OCI-LY7 (cell line): Measurements from ENCODE around the gene MUC22. TPM values are rescaled to one million over a fixed set of nuclear protein-coding genes. Genes with fewer than 3 reads are reported as not detected.
"Not testable (repeated sequence)": the region's sequence is repeated elsewhere in the genome, so short reads cannot be mapped to it uniquely, and the experiment has no call there.

ENCODE experiments used
- BruUV-seq: library from RNA; stranded (reverse); fragments of 400-500 nt; replicated peaks from 2 replicates; lab custom pipeline; 2021; lab: Mats Ljungman, UMichigan
- CTCF ChIA-PET: fragments of 300-600 bp; sonication (Branson Sonifier 250); formaldehyde crosslinking; loops from one replicate; lab custom pipeline; 2022; ENCODE audit warnings: antibody characterized with exemption; ENCODE audit not compliant: unreplicated experiment; lab: Charles Lee
- POLR2A ChIA-PET: fragments of 300-600 bp; sonication (Branson Sonifier 250); formaldehyde crosslinking; loops from one replicate; lab custom pipeline; 2022; ENCODE audit warnings: antibody characterized with exemption; lab: Charles Lee
- DNase-seq: peaks from one replicate; pipeline ENCODE4 v3.0.0-alpha.2; 2015; ENCODE audit warnings: low spot score
- H2AFZ ChIP-seq: fragments of 200-600 bp; sonication (generic), shearing (Covaris generic); 2 replicates; pipeline ENCODE4 v1.6.1; 2014; ENCODE audit warnings: mild to moderate bottlenecking, antibody characterized with exemption, low read length, moderate library complexity
- H3K27ac ChIP-seq: fragments of 200-600 bp; sonication (generic); 2 replicates; pipeline ENCODE4 v1.5.1; 2014; ENCODE audit warnings: mixed run types, low read depth, mild to moderate bottlenecking, moderate library complexity, low read length, inconsistent platforms; ENCODE audit not compliant: poor library complexity, severe bottlenecking
- H3K36me3 ChIP-seq: fragments of 200-600 bp; sonication (generic); 2 replicates; pipeline ENCODE4 v1.6.1; 2014; ENCODE audit warnings: mild to moderate bottlenecking, antibody characterized with exemption, low read length, moderate library complexity, mixed read lengths; ENCODE audit not compliant: insufficient read depth
- H3K4me1 ChIP-seq: fragments of 200-600 bp; sonication (generic); 2 replicates; pipeline ENCODE4 v1.5.1; 2014; ENCODE audit warnings: mild to moderate bottlenecking, low read length; ENCODE audit not compliant: insufficient read depth, poor library complexity, severe bottlenecking
- H3K4me2 ChIP-seq: fragments of 200-600 bp; sonication (generic); 2 replicates; pipeline ENCODE4 v1.6.1; 2014; ENCODE audit warnings: mild to moderate bottlenecking, low read length
- H3K4me3 ChIP-seq: fragments of 200-600 bp; sonication (generic); 2 replicates; pipeline ENCODE4 v1.5.1; 2014; ENCODE audit warnings: mild to moderate bottlenecking, low read depth, low read length; ENCODE audit not compliant: poor library complexity, severe bottlenecking
- H3K79me2 ChIP-seq: fragments of 200-600 bp; sonication (generic); 2 replicates; pipeline ENCODE4 v1.6.1; 2016; ENCODE audit warnings: low read depth, mild to moderate bottlenecking, low read length, moderate library complexity, mixed read lengths; ENCODE audit not compliant: insufficient read depth
- H3K9me2 ChIP-seq: fragments of 200-600 bp; sonication (generic); 2 replicates; pipeline ENCODE4 v1.6.1; 2016; ENCODE audit warnings: mild to moderate bottlenecking, low read length, mixed read lengths; ENCODE audit not compliant: insufficient read depth
- H3K9me3 ChIP-seq: fragments of 200-600 bp; sonication (generic); 2 replicates; pipeline ENCODE4 v1.6.1; 2014; ENCODE audit warnings: mild to moderate bottlenecking, mixed run types, low read length, mixed read lengths
- H4K20me1 ChIP-seq: fragments of 200-600 bp; sonication (generic); 2 replicates; pipeline ENCODE4 v1.6.1; 2014; ENCODE audit warnings: mild to moderate bottlenecking, antibody characterized with exemption, low read length, moderate library complexity, mixed read lengths; ENCODE audit not compliant: insufficient read depth
- CTCF ChIP-seq: fragments of 200-600 bp; sonication (generic); conservative IDR thresholded peaks from 2 replicates; pipeline ENCODE4 v1.5.1; 2014; ENCODE audit warnings: mild to moderate bottlenecking, antibody characterized with exemption, low read length, moderate library complexity, mixed read lengths
- EZH2phosphoT487 ChIP-seq: fragments of 200-600 bp; sonication (generic); IDR thresholded peaks from 2 replicates; pipeline ENCODE4 v1.6.1; 2018; ENCODE audit warnings: low read depth, borderline replicate concordance, mild to moderate bottlenecking, mixed run types, antibody characterized with exemption, low read length, moderate library complexity, mixed read lengths
- intact Hi-C: fragments of 100-400 bp; cut with micrococcal nuclease; formaldehyde crosslinking; loops from one replicate; pipeline ENCODE4 v1.10.0; 2022; ENCODE audit not compliant: unreplicated experiment
- total RNA-seq, 2 experiments: library from RNA; depleted of rRNA in 1 of 2; stranded (reverse); fragments of >200 nt in 1 of 2; shearing (Covaris generic) in 1 of 2; gene quantifications; 2 replicates each; pipeline ENCODE4 v1.2.3, GENCODE V29; 2014 to 2022

Gene MUC22
- total RNA-seq, 2 experiments from 2014 or later, result not detected

GRCh38 chr6:30998785-30999184 lies 11.5 kb upstream of the MUC22 start:
- POLR2A ChIA-PET, result no interaction called here
- no peak overlapping the region for H2AFZ ChIP-seq
- CTCF ChIA-PET, result no interaction called here
- no peak overlapping the region for H3K27ac ChIP-seq
- H3K4me1 ChIP-seq, result no peaks in the 10 kb centered on the region
- H3K9me2 ChIP-seq, result no peaks in the 10 kb centered on the region
- H3K4me2 ChIP-seq, result no peak overlapping the region
- no peaks in the 10 kb centered on the region for H3K36me3 ChIP-seq
- DNase-seq, result no peak
- H4K20me1 ChIP-seq, result no peaks in the 10 kb centered on the region
- intact Hi-C loops, result no loop called here
- no peaks in the 10 kb centered on the region for H3K9me3 ChIP-seq
- no peaks in the 10 kb centered on the region for H3K79me2 ChIP-seq
- TF ChIP-seq EZH2phosphoT487 (no peak), CTCF (no peak)
- no peak overlapping the region for H3K4me3 ChIP-seq
- no TSS peak for BruUV-seq

- H3K4me1 ChIP-seq, DNase-seq, H3K4me3 ChIP-seq, H3K36me3 ChIP-seq, H3K27ac ChIP-seq, H3K9me2 ChIP-seq, BruUV-seq, H4K20me1 ChIP-seq, POLR2A ChIA-PET, H2AFZ ChIP-seq, H3K79me2 ChIP-seq, H3K9me3 ChIP-seq, CTCF ChIA-PET, H3K4me2 ChIP-seq, intact Hi-C loops: not testable (repeated sequence)
Measured at GRCh38 chr6:31000067-31000860, 10.0 kb upstream of the MUC22 start.

- intact Hi-C loops, result no loop called here
Measured at GRCh38 chr6:31001281-31001888, 8.9 kb upstream of the MUC22 start.

More at GRCh38 chr6:31001281-31001888, 8.9 kb upstream of the MUC22 start:
- Histone ChIP-seq H3K4me3 (no peak overlapping the region), H3K27ac (no peak overlapping the region), H3K36me3 (no peaks in the 10 kb centered on the region), H3K9me2 (no peaks in the 10 kb centered on the region), H3K4me1 (no peaks in the 10 kb centered on the region), H3K79me2 (no peaks in the 10 kb centered on the region), H4K20me1 (no peaks in the 10 kb centered on the region), H3K4me2 (no peak overlapping the region), H3K9me3 (no peaks in the 10 kb centered on the region), H2AFZ (no peak overlapping the region)
- CTCF ChIA-PET, result no interaction called here
- POLR2A ChIA-PET, result no interaction called here
- no TSS peak for BruUV-seq
- TF ChIP-seq EZH2phosphoT487, result no peak
- TF ChIP-seq CTCF, result no peak
- DNase-seq, result no peak
